NCI-H146 treated with DMSO at 0.1 percent for 48 hours (cell line): Measurements from ENCODE around the gene NOL4L.

Experiments used
- DNase-seq: peaks from one replicate; lab custom pipeline; 2025; ENCODE audit not compliant: unreplicated experiment; lab: John Stamatoyannopoulos, UW

NOL4L gene, protein sequence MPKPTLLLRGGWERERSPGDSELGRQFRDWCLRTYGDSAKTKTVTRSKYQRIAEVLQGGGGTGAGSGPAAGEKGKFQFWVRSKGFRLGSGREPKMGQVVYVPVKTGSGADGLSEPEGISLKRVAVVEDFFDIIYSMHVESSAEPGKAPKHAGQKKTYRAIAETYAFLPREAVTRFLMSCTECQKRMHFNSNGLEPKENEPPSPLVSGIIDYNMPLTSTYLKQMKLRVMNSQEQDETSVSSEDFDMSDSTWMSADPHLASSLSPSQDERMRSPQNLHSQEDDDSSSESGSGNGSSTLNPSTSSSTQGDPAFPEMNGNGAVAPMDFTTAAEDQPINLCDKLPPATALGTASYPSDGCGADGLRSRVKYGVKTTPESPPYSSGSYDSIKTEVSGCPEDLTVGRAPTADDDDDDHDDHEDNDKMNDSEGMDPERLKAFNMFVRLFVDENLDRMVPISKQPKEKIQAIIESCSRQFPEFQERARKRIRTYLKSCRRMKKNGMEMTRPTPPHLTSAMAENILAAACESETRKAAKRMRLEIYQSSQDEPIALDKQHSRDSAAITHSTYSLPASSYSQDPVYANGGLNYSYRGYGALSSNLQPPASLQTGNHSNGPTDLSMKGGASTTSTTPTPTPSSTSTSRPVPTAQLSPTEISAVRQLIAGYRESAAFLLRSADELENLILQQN

DNA sequence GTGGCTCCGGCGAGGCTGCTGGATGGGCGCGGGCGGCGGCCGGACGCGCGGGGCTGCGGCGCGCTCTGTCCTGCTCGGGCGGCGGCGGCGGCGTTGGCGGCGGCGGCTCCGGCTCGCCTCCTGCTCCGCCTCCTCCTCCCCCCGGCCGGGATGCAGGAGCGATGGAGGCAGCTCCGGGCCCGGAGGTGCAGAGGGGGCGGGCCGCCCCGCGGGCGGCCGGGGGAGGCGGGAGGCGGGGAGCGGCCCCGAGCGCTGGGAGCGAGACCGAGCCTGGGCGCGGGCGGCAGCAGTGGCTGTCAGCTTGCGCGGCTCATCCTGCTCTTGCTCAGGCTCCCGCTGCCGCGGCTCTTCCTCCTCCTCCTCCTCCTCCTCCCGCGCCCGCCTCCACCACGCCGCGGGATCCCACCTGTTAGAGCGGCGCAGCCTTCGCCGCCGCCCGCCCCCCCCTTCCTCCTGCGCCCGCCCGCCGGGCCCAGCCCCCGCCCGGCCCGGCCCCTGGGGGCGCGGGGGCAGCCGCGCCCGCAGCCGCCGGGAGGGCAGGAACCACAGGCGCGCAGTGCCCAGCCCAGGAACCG lies at the start of gene NOL4L:
TSS of gene NOL4L (minus strand) at position 323 of the 575 bp plus-strand sequence. CDS start 443 bp downstream, outside the sequence.
- DNase-seq = peak; percentile 44

- DNase-seq = no peak
Measured at GRCh38 chr20:32634041-32634805, 49.1 kb upstream of the NOL4L start.

GRCh38 chr20:32632461-32633354 lies 47.6 kb upstream of the NOL4L start:
- no peak for DNase-seq

GRCh38 chr20:32631933-32632460 lies 46.9 kb upstream of the NOL4L start:
- DNase-seq = no peak

DNA sequence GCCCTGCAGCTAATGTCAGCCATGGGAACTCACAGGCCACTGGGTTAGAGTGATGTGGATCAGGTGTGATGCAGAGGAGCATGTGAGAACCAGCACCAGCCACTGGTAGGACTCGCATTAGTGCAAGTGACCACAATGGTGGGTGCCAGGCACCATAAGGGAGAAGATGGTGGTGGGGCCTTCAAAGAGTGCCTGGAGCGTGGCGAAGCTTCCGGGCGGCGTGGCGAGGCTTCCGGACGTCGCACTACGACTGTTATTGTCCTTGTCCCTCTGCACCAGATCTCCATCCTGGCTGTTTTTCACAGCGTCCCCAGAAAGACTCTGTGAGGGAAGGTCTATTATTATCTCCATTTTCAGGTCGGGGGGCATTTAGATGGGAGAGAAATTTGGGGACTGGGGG lies 44.7 kb upstream of the NOL4L start:
- DNase-seq = no peak

DNA sequence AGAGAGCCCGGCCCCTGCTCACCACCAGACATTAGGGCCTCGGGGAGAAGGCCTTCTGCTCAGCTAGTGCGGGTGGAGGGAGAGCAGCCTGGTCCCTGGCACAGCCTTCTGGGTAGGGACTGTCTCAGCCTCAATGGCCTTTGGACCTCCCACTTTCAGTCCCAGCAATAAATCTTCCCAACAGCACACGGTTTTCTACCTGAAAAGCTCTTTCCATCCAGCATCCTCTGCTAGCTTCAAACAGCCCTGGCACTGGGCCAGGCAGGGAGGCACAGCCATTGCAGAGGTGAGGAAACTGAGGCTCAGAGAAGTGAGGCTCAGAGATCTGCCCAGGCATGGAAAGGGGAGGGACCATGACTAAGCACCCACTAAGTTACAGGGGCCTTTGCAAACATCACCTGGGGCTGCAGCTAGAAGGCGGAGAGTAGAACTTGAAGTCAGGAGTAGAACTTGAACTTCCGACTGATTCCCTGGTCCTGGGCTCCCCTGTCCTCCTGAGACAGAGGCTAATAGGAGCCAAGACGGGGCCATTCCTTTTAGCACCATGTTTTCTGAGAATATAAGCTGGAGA lies 43.9 kb upstream of the NOL4L start:
- DNase-seq = no peak

- peak; percentile 89 for DNase-seq
Measured at GRCh38 chr20:32626859-32627636, 41.9 kb upstream of the NOL4L start.

- DNase-seq = no peak
Measured at GRCh38 chr20:32626407-32626806, 41.3 kb upstream of the NOL4L start.

DNA sequence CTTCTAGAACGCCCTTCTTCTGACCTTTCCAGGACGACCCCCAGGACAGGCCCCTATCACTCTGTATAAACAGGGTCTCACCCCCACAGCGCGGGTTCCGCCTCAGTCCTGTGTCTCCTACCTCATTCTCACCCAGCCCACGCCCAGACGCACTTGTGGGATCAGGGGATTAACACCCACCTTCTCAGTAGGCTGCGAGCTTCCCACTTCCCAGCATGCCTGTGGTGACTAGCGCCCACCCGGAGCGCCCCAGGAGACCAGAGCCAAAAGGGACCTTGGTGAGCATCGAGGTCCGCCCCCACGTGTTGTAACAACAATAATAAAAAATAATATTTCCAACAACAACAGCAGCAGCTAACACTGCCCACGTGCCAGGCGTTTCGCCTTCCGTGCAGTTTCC lies 40.9 kb upstream of the NOL4L start:
- no peak for DNase-seq

DNA sequence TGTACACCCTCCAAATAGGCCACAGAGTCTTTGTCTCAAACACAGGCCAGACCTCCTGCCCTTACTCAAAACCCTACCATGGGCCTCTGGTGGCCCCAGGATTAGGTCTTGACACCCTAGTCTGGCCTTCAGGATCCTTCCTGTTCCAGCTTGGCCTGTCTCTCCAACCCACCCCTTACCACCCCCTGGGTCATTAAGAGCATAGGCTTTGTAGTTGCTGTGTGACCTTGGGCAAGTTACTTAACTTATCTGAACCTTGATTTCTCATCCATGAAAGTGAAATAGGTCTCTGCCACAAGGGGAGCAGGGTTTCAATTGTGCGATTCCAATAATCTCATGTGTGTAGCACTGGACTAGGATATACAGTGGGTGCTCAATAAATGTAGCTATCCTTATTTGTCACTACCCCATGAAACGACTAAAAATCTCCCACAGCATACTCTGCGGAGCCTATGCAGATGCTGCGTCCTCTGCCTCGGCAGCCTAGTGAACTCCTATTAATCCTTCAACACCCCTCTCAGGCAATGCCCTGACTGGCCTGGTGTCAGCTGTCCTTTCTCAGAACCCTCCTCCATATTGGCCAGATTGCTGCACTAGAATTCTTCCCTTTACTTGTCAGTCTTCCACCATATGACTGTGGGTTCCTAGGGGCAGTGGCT lies 39.7 kb upstream of the NOL4L start:
- no peak for DNase-seq

- peak; percentile 92 for DNase-seq
Measured at GRCh38 chr20:32623667-32624157, 38.6 kb upstream of the NOL4L start.

DNA sequence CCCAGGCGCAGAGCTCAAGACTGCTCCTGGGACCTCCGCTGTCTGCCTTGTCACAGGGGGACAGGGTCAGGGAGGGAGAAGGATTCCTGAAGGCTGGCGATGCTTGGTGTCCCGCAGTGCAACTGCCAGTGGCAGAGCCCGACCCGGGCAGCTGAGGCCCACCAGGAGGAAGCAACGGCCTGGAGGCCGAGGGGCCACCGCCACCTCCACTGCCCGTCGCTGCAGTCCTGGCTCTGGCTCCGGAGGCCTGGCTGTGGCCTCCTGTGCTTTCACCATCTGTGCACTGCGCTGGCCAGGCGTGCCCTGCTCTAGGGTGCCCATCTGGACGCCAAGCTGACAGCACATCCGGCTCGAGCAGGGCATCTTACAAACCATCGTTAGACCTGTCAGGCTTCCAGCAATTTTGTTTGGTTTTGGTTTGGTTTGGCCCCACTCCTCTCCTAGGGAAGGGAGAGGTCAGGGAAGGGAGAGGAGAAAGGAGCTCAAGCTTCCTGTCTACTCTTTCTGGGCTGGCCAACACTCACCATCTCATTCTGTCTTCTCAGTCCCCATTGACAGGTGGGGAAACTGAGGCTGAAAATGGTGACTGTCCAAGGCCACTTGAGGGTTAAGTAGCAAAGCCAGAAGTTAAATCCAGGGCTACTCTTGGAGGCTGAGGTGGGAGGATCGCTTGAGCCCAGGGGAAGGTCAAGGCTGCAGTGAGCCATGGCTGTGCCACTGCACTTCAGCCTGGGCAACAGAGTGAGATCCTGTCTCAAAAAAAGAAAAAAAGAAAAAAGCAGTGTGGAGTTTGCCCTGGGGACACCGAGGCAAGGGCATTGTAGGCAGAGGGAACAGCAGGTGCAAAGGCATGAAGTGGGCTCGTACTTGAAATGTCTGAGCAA lies 37.7 kb upstream of the NOL4L start:
- no peak for DNase-seq

GRCh38 chr20:32621891-32622584 lies 36.9 kb upstream of the NOL4L start:
- no peak for DNase-seq

DNA sequence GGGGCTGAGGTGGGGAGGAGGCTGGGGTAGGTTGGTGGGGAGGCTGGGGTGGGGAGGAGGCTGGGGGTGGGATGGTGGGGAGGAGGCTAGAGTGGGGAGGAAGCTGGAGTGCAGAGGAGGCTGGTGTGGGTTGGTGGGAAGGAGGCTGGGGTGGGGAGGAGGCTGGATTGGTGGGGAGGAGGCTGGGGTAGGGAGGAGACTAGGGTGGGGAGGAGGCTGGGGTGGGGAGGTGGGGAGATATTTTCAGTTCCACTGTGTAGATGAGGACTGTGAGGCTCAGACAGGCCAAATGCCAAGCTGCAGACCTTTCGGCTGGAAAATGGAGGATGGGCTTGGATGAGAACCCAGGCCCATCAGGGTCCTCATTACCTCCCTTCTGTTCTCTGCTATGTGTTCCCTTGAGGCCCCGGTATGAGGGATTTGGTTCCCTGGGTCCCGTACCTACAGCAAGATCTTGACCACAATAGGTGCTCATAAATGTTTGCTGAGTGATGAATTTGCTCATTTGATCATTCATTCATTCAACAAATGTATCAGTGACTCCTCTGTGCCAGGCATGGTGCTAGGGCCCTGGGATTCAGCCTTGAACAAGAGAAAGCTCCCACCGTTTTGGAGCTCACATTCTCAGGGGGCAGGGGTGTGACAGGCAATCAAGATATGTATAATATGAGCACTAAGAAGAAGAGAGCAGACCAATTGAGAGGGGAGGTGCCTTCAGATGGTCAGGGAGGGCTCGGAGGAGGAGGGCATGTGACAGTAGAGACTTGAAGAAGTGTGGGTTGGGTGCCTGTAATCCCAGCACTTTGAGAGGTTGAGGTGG lies 36.1 kb upstream of the NOL4L start:
- no peak for DNase-seq

DNA sequence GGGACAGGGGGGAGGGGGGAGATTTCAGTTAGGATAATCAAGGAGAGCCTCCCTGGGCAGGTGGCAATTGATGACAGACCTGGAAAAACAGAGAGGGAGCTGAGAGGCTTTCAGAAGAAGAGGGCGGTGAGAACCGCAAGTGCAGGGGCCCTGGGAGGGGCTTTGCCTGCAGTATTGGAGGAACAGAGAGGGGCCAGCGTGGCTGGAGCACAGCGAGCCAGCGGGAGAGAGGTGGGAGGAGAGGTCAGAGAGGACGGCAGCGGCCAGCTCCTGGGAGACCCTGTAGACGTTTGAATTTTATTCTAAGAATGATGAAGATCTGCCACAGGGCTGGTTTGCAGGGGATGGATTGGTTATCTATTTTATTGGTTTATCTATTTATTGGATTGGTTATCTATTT lies 34.5 kb upstream of the NOL4L start:
- DNase-seq = no peak

GRCh38 chr20:32614772-32615171 lies 29.6 kb upstream of the NOL4L start:
- no peak for DNase-seq
